A549 (cell line): ENCODE measurements around the gene MYH6. TPM values are rescaled to one million over a fixed set of nuclear protein-coding genes. Genes with fewer than 3 reads are reported as not detected.
A peak's percentile ranks its signal among the peaks of the same experiment; 100 is the strongest.

Experiments
- ATAC-seq, 2 experiments: fragments of 200-7000 bp in 1 of 2; fragments of >200 bp in 1 of 2; cut with Nextera tagmentation in 1 of 2; cut with Tn5 transposase in 1 of 2; 3 replicates each; pipeline versions ENCODE4 v1.8.0 to v1.9.1; 2018 to 2020; ENCODE audit warnings: mild to moderate bottlenecking in 1 of 2, moderate library complexity in 1 of 2
- CTCF ChIA-PET: fragments of 300-600 bp; sonication (Branson Sonifier 250); formaldehyde crosslinking; extraction: SDS; loops from one replicate; lab custom pipeline; 2021; ENCODE audit warnings: antibody characterized with exemption, inconsistent platforms; lab: Yijun Ruan, JAX
- POLR2A ChIA-PET: fragments of 350-600 bp; formaldehyde crosslinking; extraction: SDS; loops from one replicate; lab custom pipeline; 2021; ENCODE audit warnings: antibody characterized with exemption, inconsistent platforms; lab: Yijun Ruan, JAX
- DNase-seq, 2 experiments: peaks; one replicate each; pipeline versions ENCODE4 v3.0.0 to v3.0.0-alpha.2; 2011 to 2016; ENCODE audit warnings: low read depth in 1 of 2, low spot score in 1 of 2
- FAIRE-seq: peaks from 2 replicates; lab custom pipeline; 2011; peaks lifted over from hg19 to GRCh38; lab: Jason Lieb, UNC
- H3K27ac ChIP-seq, 2 experiments: fragments of >200 bp; sonication (Bioruptor Twin); formaldehyde crosslinking; 3 replicates each; pipeline ENCODE4 v1.5.1; 2016 to 2017
- H3K4me1 ChIP-seq: fragments of >200 bp; sonication (Bioruptor Twin); formaldehyde crosslinking; 3 replicates; pipeline ENCODE4 v1.6.1; 2016
- H3K4me2 ChIP-seq: fragments of >200 bp; sonication (Bioruptor Twin); formaldehyde crosslinking; 3 replicates; pipeline ENCODE4 v1.6.1; 2016
- H3K4me3 ChIP-seq: fragments of >200 bp; sonication (Bioruptor Twin); formaldehyde crosslinking; 3 replicates; pipeline ENCODE4 v1.5.1; 2016
- H3K9me3 ChIP-seq: fragments of >200 bp; sonication (Bioruptor Twin); formaldehyde crosslinking; 3 replicates; pipeline ENCODE4 v1.6.1; 2016
- BHLHE40 ChIP-seq: IDR thresholded peaks from 2 replicates; pipeline ENCODE4 v1.6.1; 2012; ENCODE audit warnings: low read depth, low read length, inconsistent platforms
- CBX8 ChIP-seq: fragments of 200-600 bp; sonication (generic); IDR thresholded peaks from 2 replicates; pipeline ENCODE4 v1.6.1; 2016
- EHF ChIP-seq: fragments of 250-450 bp; sonication (Bioruptor Pico); IDR thresholded peaks from 2 replicates; pipeline ENCODE4 v1.5.0; 2020; ENCODE audit warnings: mild to moderate bottlenecking
- FOSL2 ChIP-seq, 2 experiments: fragments of 450-650 bp in 1 of 2; fragments of >200 bp in 1 of 2; sonication (Bioruptor Twin) in 1 of 2; formaldehyde crosslinking; IDR thresholded peaks; 2 replicates each; pipeline versions ENCODE4 v1.5.0 to v1.6.1; 2016 to 2020; ENCODE audit warnings: mild to moderate bottlenecking in 1 of 2, moderate library complexity in 1 of 2
- HDAC2 ChIP-seq: fragments of 200-600 bp; sonication (generic); IDR thresholded peaks from 2 replicates; pipeline ENCODE4 v1.6.1; 2016
- KDM5A ChIP-seq: fragments of 200-600 bp; sonication (generic); IDR thresholded peaks from 2 replicates; pipeline ENCODE4 v1.6.1; 2016; ENCODE audit warnings: antibody characterized with exemption, mild to moderate bottlenecking
- NPAS2 ChIP-seq: fragments of 250-450 bp; sonication (Bioruptor Pico); IDR thresholded peaks from 2 replicates; pipeline ENCODE4 v1.8.0; 2022; ENCODE audit warnings: mild to moderate bottlenecking, moderate library complexity, borderline replicate concordance
- NR3C1 ChIP-seq: fragments of >200 bp; sonication (Bioruptor Twin); formaldehyde crosslinking; IDR thresholded peaks from 3 replicates; pipeline ENCODE4 v1.6.1; 2017
- RAD21 ChIP-seq, 2 experiments: fragments of >200 bp in 1 of 2; sonication (Bioruptor Twin) in 1 of 2; formaldehyde crosslinking in 1 of 2; IDR thresholded peaks in 1 of 2; conservative IDR thresholded peaks in 1 of 2; 2 replicates in 1 of 2; 3 replicates in 1 of 2; pipeline ENCODE4 v1.6.1; 2012 to 2018; ENCODE audit warnings: inconsistent platforms in 1 of 2
- RARB ChIP-seq: fragments of 250-450 bp; sonication (Bioruptor Pico); IDR thresholded peaks from 2 replicates; pipeline ENCODE4 v1.8.0; 2021; ENCODE audit warnings: mild to moderate bottlenecking, moderate library complexity
- RCOR1 ChIP-seq: fragments of 150-350 bp; IDR thresholded peaks from 2 replicates; pipeline ENCODE4 v1.6.1; 2014; ENCODE audit warnings: antibody characterized with exemption, low read length, low read depth
- SMC3 ChIP-seq: fragments of >200 bp; sonication (Bioruptor Twin); formaldehyde crosslinking; IDR thresholded peaks from 3 replicates; pipeline ENCODE4 v1.6.1; 2018; ENCODE audit warnings: inconsistent platforms
- ZSCAN20 ChIP-seq: fragments of 250-450 bp; sonication (Bioruptor Pico); IDR thresholded peaks from 2 replicates; pipeline ENCODE4 v1.8.0; 2022; ENCODE audit warnings: mild to moderate bottlenecking, moderate library complexity
- WGBS: methylation state at CpG from one replicate; pipeline ENCODE4 v1.1.6; 2017; ENCODE audit errors: missing lambda C conversion rate; 5-methylcytosine and 5-hydroxymethylcytosine counted together
- polyA plus RNA-seq, 4 experiments: library from polyadenylated mRNA; depleted of rRNA in 3 of 4; stranded (reverse); fragments of >200 nt; fragmentation: RNase III in 1 of 4; extraction: RNeasy Plus Mini Kit Qiagen cat#74134 plus additional on column Dnase treatment in 1 of 4; gene quantifications; 2 replicates in 3 of 4; 3 replicates in 1 of 4; pipeline ENCODE4 v1.2.3, GENCODE V29; 2011 to 2017
- TF ChIP-seq, protein P1 (sequence below): fragments of 250-450 bp; sonication (Bioruptor Pico); IDR thresholded peaks from 2 replicates; pipeline ENCODE4 v1.5.0; 2021; ENCODE audit warnings: mild to moderate bottlenecking, moderate library complexity, borderline replicate concordance
- TF ChIP-seq, protein P2 (sequence below): fragments of 150-350 bp; IDR thresholded peaks from 2 replicates; pipeline ENCODE4 v1.6.1; 2014; ENCODE audit warnings: low read depth, mild to moderate bottlenecking, low read length
- TF ChIP-seq, protein P3 (sequence below): fragments of >200 bp; sonication (Bioruptor Twin); formaldehyde crosslinking; IDR thresholded peaks from 3 replicates; pipeline ENCODE4 v1.5.1; 2016

MYH6 gene
- polyA plus RNA-seq, 2 of the 4 experiments (the other 2 are of a cell fraction), result not detected

GRCh38 chr14:23380976-23381375, 27.1 kb downstream of the MYH6 start:
- no peaks in the 10 kb centered on the region for H3K9me3 ChIP-seq
- ATAC-seq (no peak), FAIRE-seq (no peak), DNase-seq (no peak)
- TF ChIP-seq HDAC2 (no peak), RARB (CRISPR knock-in tag) (no peak), EHF (CRISPR knock-in tag) (no peak), KDM5A (no peak), NPAS2 (CRISPR knock-in tag) (no peak), NR3C1 (no peak), RCOR1 (no peak)
- TF ChIP-seq, protein P1, sequence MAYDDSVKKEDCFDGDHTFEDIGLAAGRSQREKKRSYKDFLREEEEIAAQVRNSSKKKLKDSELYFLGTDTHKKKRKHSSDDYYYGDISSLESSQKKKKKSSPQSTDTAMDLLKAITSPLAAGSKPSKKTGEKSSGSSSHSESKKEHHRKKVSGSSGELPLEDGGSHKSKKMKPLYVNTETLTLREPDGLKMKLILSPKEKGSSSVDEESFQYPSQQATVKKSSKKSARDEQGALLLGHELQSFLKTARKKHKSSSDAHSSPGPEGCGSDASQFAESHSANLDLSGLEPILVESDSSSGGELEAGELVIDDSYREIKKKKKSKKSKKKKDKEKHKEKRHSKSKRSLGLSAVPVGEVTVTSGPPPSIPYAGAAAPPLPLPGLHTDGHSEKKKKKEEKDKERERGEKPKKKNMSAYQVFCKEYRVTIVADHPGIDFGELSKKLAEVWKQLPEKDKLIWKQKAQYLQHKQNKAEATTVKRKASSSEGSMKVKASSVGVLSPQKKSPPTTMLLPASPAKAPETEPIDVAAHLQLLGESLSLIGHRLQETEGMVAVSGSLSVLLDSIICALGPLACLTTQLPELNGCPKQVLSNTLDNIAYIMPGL (CRISPR knock-in tag), result no peak
- TF ChIP-seq, protein P2, sequence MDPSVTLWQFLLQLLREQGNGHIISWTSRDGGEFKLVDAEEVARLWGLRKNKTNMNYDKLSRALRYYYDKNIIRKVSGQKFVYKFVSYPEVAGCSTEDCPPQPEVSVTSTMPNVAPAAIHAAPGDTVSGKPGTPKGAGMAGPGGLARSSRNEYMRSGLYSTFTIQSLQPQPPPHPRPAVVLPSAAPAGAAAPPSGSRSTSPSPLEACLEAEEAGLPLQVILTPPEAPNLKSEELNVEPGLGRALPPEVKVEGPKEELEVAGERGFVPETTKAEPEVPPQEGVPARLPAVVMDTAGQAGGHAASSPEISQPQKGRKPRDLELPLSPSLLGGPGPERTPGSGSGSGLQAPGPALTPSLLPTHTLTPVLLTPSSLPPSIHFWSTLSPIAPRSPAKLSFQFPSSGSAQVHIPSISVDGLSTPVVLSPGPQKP, result no peak
- 41% methylated on average over 4 of the region's 4 CpGs for WGBS
- H3K4me2 ChIP-seq, result no peak overlapping the region
- H3K4me3 ChIP-seq, result no peak overlapping the region
- POLR2A ChIA-PET, result interaction anchor here (1.6 kb wide), 1 partner anchor 54 kb away, joined by 4 read pairs; no protein-coding TSS in a partner anchor
- no peaks in the 10 kb centered on the region for H3K4me1 ChIP-seq
- H3K27ac ChIP-seq, result no peak overlapping the region
- CTCF ChIA-PET, result interaction anchor here (0.9 to 11.1 kb wide), 22 partner anchors 13 to 260 kb away, joined by 3 to 186 read pairs (median 8); partner anchors contain the start of genes MYH7 and SLC22A17

- WGBS, result 43% methylated on average over 15 of the region's 16 CpGs
These were observed 27.7 kb downstream of the MYH6 start for GRCh38 chr14:23380197-23380914.

DNA sequence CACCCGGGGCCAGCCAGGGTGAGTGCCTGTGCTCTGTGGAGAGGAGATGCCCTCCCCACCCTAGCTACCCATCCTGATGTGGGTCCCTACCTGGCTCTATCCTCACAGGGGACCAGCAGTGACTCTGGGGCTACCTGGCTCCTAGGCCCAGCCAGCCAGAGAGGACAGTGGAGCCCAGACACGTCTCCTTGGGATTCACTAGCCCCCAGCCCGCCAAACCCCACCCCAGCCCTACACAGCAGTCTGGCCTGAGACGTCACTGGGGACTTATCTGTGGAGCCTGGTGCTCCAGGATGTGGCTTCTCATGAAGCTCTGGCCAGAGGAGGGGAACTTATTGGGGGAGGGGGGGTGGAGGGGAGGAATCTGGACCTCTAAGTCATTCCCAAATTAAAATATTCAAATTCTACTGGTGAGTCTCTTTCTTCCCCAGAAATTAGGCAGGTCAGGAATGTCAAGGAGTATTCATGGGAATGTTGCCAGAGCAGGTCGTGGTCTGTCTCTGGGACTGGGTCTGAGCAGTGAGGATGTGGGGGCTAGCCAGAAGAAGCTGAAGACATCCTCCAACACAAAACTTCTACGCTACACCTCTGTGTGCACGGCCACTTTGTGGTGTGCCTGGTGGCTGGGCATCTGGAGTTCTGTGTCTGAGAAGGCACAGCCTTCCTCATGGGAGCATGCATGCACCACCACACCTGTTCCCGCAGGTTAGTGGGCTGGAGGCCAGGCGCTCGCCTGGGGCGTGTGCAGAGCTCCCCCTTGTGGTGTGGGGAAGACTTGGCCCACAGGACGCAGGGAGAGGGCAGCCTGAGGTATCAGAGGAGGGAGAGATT, 28.5 kb downstream of the MYH6 start:
- FAIRE-seq (no peak), DNase-seq (peak; percentile 46 to 62), ATAC-seq (peak; percentile 75 to 91; a peak in 4 of 6 replicates)
- H3K4me2 ChIP-seq, result no peak overlapping the region
- ChIA-PET CTCF (interaction anchor here (0.6 to 11.1 kb wide), 49 partner anchors 11 to 512 kb away, joined by 3 to 186 read pairs (median 4); partner anchors contain the start of genes BCL2L2, MYH7, PABPN1 and SLC22A17), POLR2A (interaction anchor here (1.6 kb wide), 1 partner anchor 53 kb away, joined by 4 read pairs; no protein-coding TSS in a partner anchor)
- H3K4me1 ChIP-seq, result no peaks in the 10 kb centered on the region
- no peak overlapping the region for H3K27ac ChIP-seq
- TF ChIP-seq RAD21 (conservative IDR thresholded peaks at IDR 0.05 in 1 of 2, IDR thresholded peaks at IDR 0.05 in 1 of 2), result peak; percentile 84 to 89
- TF ChIP-seq SMC3, result peak; percentile 88
- TF ChIP-seq RCOR1, result no peak
- TF ChIP-seq, protein P3, sequence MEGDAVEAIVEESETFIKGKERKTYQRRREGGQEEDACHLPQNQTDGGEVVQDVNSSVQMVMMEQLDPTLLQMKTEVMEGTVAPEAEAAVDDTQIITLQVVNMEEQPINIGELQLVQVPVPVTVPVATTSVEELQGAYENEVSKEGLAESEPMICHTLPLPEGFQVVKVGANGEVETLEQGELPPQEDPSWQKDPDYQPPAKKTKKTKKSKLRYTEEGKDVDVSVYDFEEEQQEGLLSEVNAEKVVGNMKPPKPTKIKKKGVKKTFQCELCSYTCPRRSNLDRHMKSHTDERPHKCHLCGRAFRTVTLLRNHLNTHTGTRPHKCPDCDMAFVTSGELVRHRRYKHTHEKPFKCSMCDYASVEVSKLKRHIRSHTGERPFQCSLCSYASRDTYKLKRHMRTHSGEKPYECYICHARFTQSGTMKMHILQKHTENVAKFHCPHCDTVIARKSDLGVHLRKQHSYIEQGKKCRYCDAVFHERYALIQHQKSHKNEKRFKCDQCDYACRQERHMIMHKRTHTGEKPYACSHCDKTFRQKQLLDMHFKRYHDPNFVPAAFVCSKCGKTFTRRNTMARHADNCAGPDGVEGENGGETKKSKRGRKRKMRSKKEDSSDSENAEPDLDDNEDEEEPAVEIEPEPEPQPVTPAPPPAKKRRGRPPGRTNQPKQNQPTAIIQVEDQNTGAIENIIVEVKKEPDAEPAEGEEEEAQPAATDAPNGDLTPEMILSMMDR, result peak; percentile 86
- no peak overlapping the region for H3K4me3 ChIP-seq
- no peaks in the 10 kb centered on the region for H3K9me3 ChIP-seq
- WGBS, result 5% methylated on average over 9 of the region's 12 CpGs

More at GRCh38 chr14:23380197-23380914, 27.7 kb downstream of the MYH6 start:
- CTCF ChIA-PET, result interaction anchor here (0.6 to 11.1 kb wide), 50 partner anchors 12 to 511 kb away, joined by 3 to 186 read pairs (median 4); partner anchors contain the start of genes BCL2L2, MYH7, PABPN1 and SLC22A17
- no peaks in the 10 kb centered on the region for H3K9me3 ChIP-seq
- TF ChIP-seq ZSCAN20 (no peak), SMC3 (no peak), BHLHE40 (no peak), FOSL2 (IDR thresholded peaks at IDR 0.05) (no peak), FOSL2 (CRISPR knock-in tag; IDR thresholded peaks at IDR 0.05) (no peak), KDM5A (no peak), CBX8 (no peak)
- TF ChIP-seq, protein P2, result no peak
- ATAC-seq (peak; percentile 22 to 56; a peak in 4 of 6 replicates), DNase-seq (no peak), FAIRE-seq (no peak)
- POLR2A ChIA-PET, result interaction anchor here (1.6 kb wide), 1 partner anchor 54 kb away, joined by 4 read pairs; no protein-coding TSS in a partner anchor
- H3K4me2 ChIP-seq, result no peak overlapping the region
- H3K4me1 ChIP-seq, result no peaks in the 10 kb centered on the region
- H3K27ac ChIP-seq, result no peak overlapping the region
- H3K4me3 ChIP-seq, result no peak overlapping the region
